Measurements from ENCODE around the gene FILIP1L. TPM values are rescaled to one million over a fixed set of nuclear protein-coding genes. Genes with fewer than 3 reads are reported as not detected.

FILIP1L gene
- total RNA-seq, 1 donor from 2014 or later, result 1.5 TPM

DNA sequence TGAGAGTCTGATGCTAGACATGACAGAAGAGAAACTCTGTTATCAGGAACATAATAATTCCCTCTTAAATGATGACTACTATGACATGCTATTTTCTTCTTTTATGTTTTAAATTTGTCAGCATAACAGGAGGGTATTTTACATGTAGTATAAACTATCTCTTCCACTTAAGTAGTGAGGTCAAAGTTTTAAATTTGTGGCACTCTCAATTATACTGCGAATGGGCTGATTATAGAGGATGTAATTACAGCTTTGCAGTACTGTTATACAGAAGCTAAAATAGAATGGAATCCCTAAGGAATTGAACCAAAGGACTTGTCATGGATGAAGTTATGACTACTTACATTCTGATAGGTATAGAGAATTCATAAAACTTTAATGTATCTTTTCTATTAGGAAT, 262.3 kb downstream of the FILIP1L start:
- no peak for DNase-seq
- POLR2A ChIA-PET, result no interaction called here
- CTCF ChIA-PET, result no interaction called here
- ATAC-seq (ENCODE audit: low read depth), result no peak
- H3K36me3 Mint-ChIP-seq (ENCODE audit: low read depth), result no peaks in the 10 kb centered on the region
- intact Hi-C loops (cut with micrococcal nuclease), result no loop called here
- no peaks in the 10 kb centered on the region for H3K27me3 Mint-ChIP-seq
- TF ChIP-seq, protein P1, sequence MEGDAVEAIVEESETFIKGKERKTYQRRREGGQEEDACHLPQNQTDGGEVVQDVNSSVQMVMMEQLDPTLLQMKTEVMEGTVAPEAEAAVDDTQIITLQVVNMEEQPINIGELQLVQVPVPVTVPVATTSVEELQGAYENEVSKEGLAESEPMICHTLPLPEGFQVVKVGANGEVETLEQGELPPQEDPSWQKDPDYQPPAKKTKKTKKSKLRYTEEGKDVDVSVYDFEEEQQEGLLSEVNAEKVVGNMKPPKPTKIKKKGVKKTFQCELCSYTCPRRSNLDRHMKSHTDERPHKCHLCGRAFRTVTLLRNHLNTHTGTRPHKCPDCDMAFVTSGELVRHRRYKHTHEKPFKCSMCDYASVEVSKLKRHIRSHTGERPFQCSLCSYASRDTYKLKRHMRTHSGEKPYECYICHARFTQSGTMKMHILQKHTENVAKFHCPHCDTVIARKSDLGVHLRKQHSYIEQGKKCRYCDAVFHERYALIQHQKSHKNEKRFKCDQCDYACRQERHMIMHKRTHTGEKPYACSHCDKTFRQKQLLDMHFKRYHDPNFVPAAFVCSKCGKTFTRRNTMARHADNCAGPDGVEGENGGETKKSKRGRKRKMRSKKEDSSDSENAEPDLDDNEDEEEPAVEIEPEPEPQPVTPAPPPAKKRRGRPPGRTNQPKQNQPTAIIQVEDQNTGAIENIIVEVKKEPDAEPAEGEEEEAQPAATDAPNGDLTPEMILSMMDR (IDR thresholded peaks at IDR 0.05), result no peak
- H3K4me1 Mint-ChIP-seq, result peaks cover 2% of the 10 kb centered on the region
- no peak overlapping the region for H3K27ac Mint-ChIP-seq
- no peaks in the 10 kb centered on the region for H3K9me3 Mint-ChIP-seq
- no peak overlapping the region for H3K4me3 Mint-ChIP-seq

GRCh38 chr3:99850608-99851007, 263.7 kb downstream of the FILIP1L start:
- Mint-ChIP-seq H3K27ac (no peak overlapping the region), H3K4me1 (peaks cover 6% of the 10 kb centered on the region), H3K9me3 (no peaks in the 10 kb centered on the region), H3K36me3 (ENCODE audit: low read depth) (no peaks in the 10 kb centered on the region), H3K27me3 (no peaks in the 10 kb centered on the region), H3K4me3 (no peak overlapping the region)
- intact Hi-C loops (cut with micrococcal nuclease), result no loop called here
- DNase-seq, result no peak
- ChIA-PET CTCF (interaction anchor here (0.9 to 1.5 kb wide), 3 partner anchors 9 to 404 kb away, joined by 3 to 5 read pairs (median 5); no protein-coding TSS in a partner anchor), POLR2A (no interaction called here)
- TF ChIP-seq, protein P1 (IDR thresholded peaks at IDR 0.05), result no peak
- no peak for ATAC-seq (ENCODE audit: low read depth)

GRCh38 chr3:99848433-99848832, 265.9 kb downstream of the FILIP1L start:
- no peaks in the 10 kb centered on the region for H3K27me3 Mint-ChIP-seq
- no peak overlapping the region for H3K4me3 Mint-ChIP-seq
- no peaks in the 10 kb centered on the region for H3K9me3 Mint-ChIP-seq
- CTCF ChIA-PET, result no interaction called here
- H3K36me3 Mint-ChIP-seq (ENCODE audit: low read depth), result no peaks in the 10 kb centered on the region
- TF ChIP-seq, protein P1 (IDR thresholded peaks at IDR 0.05), result no peak
- peaks cover 21% of the 10 kb centered on the region for H3K4me1 Mint-ChIP-seq
- POLR2A ChIA-PET, result no interaction called here
- no peak overlapping the region for H3K27ac Mint-ChIP-seq
- ATAC-seq (ENCODE audit: low read depth), result no peak
- no peak for DNase-seq
- intact Hi-C loops (cut with micrococcal nuclease), result no loop called here

GRCh38 chr3:99846477-99847160, 267.7 kb downstream of the FILIP1L start:
- Mint-ChIP-seq H3K36me3 (ENCODE audit: low read depth) (no peaks in the 10 kb centered on the region), H3K4me3 (no peak overlapping the region), H3K4me1 (peaks cover 21% of the 10 kb centered on the region), H3K9me3 (no peaks in the 10 kb centered on the region), H3K27me3 (no peaks in the 10 kb centered on the region), H3K27ac (no peak overlapping the region)
- ChIA-PET CTCF (interaction anchor here (0.6 to 1.1 kb wide), 3 partner anchors 222 to 407 kb away, joined by 3 to 4 read pairs (median 4); no protein-coding TSS in a partner anchor), POLR2A (interaction anchor here (0.6 kb wide), 1 partner anchor 217 kb away, joined by 3 read pairs; no protein-coding TSS in a partner anchor)
- TF ChIP-seq, protein P1 (IDR thresholded peaks at IDR 0.05), result no peak
- ATAC-seq (ENCODE audit: low read depth) (no peak), DNase-seq (no peak)
- intact Hi-C loops (cut with micrococcal nuclease), result no loop called here

GRCh38 chr3:99845999-99846398, 268.3 kb downstream of the FILIP1L start:
- no peaks in the 10 kb centered on the region for H3K27me3 Mint-ChIP-seq
- H3K27ac Mint-ChIP-seq, result no peak overlapping the region
- ATAC-seq (ENCODE audit: low read depth) (no peak), DNase-seq (no peak)
- no peaks in the 10 kb centered on the region for H3K9me3 Mint-ChIP-seq
- no peak overlapping the region for H3K4me3 Mint-ChIP-seq
- H3K36me3 Mint-ChIP-seq (ENCODE audit: low read depth), result no peaks in the 10 kb centered on the region
- intact Hi-C loops (cut with micrococcal nuclease), result no loop called here
- ChIA-PET POLR2A (no interaction called here), CTCF (interaction anchor here (0.6 to 1.1 kb wide), 3 partner anchors 223 to 408 kb away, joined by 3 to 4 read pairs (median 4); no protein-coding TSS in a partner anchor)
- H3K4me1 Mint-ChIP-seq, result peaks cover 21% of the 10 kb centered on the region
- TF ChIP-seq, protein P1 (IDR thresholded peaks at IDR 0.05), result no peak
